ENCODE measurements around the gene ATG14. TPM values are rescaled to one million over a fixed set of nuclear protein-coding genes. Genes with fewer than 3 reads are reported as not detected.
"Not testable (repeated sequence)": the region's sequence is repeated elsewhere in the genome, so short reads cannot be mapped to it uniquely, and the experiment has no call there.

The ATG14 gene
- polyA plus RNA-seq, 4 donors = 17.9 to 24.8 (median 20.5) TPM

- no peak for DNase-seq (ENCODE audit: low read depth in 4 of 4, low spot score in 2 of 4)
Observed at GRCh38 chr14:55353686-55354467, 57.8 kb downstream of the ATG14 start.

GRCh38 chr14:55352201-55352600 lies 59.4 kb downstream of the ATG14 start:
- DNase-seq (ENCODE audit: low read depth in 4 of 4, low spot score in 2 of 4) = no peak

- DNase-seq (ENCODE audit: low read depth in 4 of 4, low spot score in 2 of 4) = no peak
Observed at GRCh38 chr14:55351111-55351510, 60.5 kb downstream of the ATG14 start.

GRCh38 chr14:55350461-55350860 lies 61.2 kb downstream of the ATG14 start:
- no peak for DNase-seq (ENCODE audit: low read depth in 4 of 4, low spot score in 2 of 4)

GRCh38 chr14:55349565-55349964 lies 62.1 kb downstream of the ATG14 start:
- DNase-seq (ENCODE audit: low read depth in 4 of 4, low spot score in 2 of 4) = peak in 1 of 4 donors; percentile 51

GRCh38 chr14:55348766-55349453 lies 62.7 kb downstream of the ATG14 start:
- DNase-seq (ENCODE audit: low read depth in 4 of 4, low spot score in 2 of 4) = no peak

GRCh38 chr14:55347748-55348147 lies 63.9 kb downstream of the ATG14 start:
- DNase-seq (ENCODE audit: low read depth in 4 of 4, low spot score in 2 of 4) = no peak

- DNase-seq (ENCODE audit: low read depth in 4 of 4, low spot score in 2 of 4) = no peak
Observed at GRCh38 chr14:55347040-55347439, 64.6 kb downstream of the ATG14 start.

- DNase-seq (ENCODE audit: low read depth in 4 of 4, low spot score in 2 of 4) = not testable (repeated sequence)
Observed at GRCh38 chr14:55344582-55345163, 67.0 kb downstream of the ATG14 start.

GRCh38 chr14:55341781-55342180 lies 69.8 kb downstream of the ATG14 start:
- no peak for DNase-seq (ENCODE audit: low read depth in 4 of 4, low spot score in 2 of 4)

- DNase-seq (ENCODE audit: low read depth in 4 of 4, low spot score in 2 of 4) = no peak
Observed at GRCh38 chr14:55340482-55340881, 71.1 kb downstream of the ATG14 start.

- no peak for DNase-seq (ENCODE audit: low read depth in 4 of 4, low spot score in 2 of 4)
Observed at GRCh38 chr14:55339770-55340169, 71.9 kb downstream of the ATG14 start.

GRCh38 chr14:55336691-55337090 lies 74.9 kb downstream of the ATG14 start:
- no peak for DNase-seq (ENCODE audit: low read depth in 4 of 4, low spot score in 2 of 4)

GRCh38 chr14:55336162-55336561 lies 75.5 kb downstream of the ATG14 start:
- no peak for DNase-seq (ENCODE audit: low read depth in 4 of 4, low spot score in 2 of 4)

GRCh38 chr14:55333711-55334485 lies 77.7 kb downstream of the ATG14 start:
- DNase-seq (ENCODE audit: low read depth in 4 of 4, low spot score in 2 of 4) = no peak

GRCh38 chr14:55332654-55333570 lies 78.7 kb downstream of the ATG14 start:
- DNase-seq (ENCODE audit: low read depth in 4 of 4, low spot score in 2 of 4) = no peak

- no peak for DNase-seq (ENCODE audit: low read depth in 4 of 4, low spot score in 2 of 4)
Observed at GRCh38 chr14:55329999-55330710, 81.5 kb downstream of the ATG14 start.

- no peak for DNase-seq (ENCODE audit: low read depth in 4 of 4, low spot score in 2 of 4)
Observed at GRCh38 chr14:55328317-55328716, 83.3 kb downstream of the ATG14 start.

GRCh38 chr14:55327179-55327578 lies 84.5 kb downstream of the ATG14 start:
- DNase-seq (ENCODE audit: low read depth in 4 of 4, low spot score in 2 of 4) = no peak

All from left renal cortex interstitium (tissue), 4 donors.